ENCODE results near the gene KCNQ5.

GRCh38 chr6:73209117-73209516, 587.3 kb downstream of the KCNQ5 start:
- TF ChIP-seq CTCF (IDR thresholded peaks at IDR 0.05) (no peak), POLR2A (IDR thresholded peaks at IDR 0.05) (no peak)
